Upper lobe of left lung (tissue), 6 donors: ENCODE data around the gene APBB2. TPM values are rescaled to one million over a fixed set of nuclear protein-coding genes. Genes with fewer than 3 reads are reported as not detected.

ENCODE experiments used
- ATAC-seq, 2 donors: fragments of 200-7000 bp; cut with Tn5 transposase; one replicate each; pipeline ENCODE4 v1.9.1; 2022; ENCODE audit warnings: mild to moderate bottlenecking in 2 of 2, moderate library complexity in 2 of 2; ENCODE audit not compliant: low FRiP score in 2 of 2
- DNase-seq, 2 donors: peaks; one replicate each; pipeline ENCODE4 v3.0.0-alpha.2; 2019 to 2020
- H3K27ac ChIP-seq, 4 donors: fragments of 200-600 bp; sonication (generic); one replicate each; pipeline ENCODE4 v1.5.1; 2016 to 2019
- H3K27me3 ChIP-seq, 4 donors: fragments of 200-600 bp; sonication (generic); one replicate each; pipeline ENCODE4 v1.5.1; 2017 to 2019
- H3K36me3 ChIP-seq, 4 donors: fragments of 200-600 bp; sonication (generic); one replicate each; pipeline ENCODE4 v1.5.1; 2016 to 2019
- H3K4me1 ChIP-seq, 4 donors: fragments of 200-600 bp; sonication (generic); one replicate each; pipeline ENCODE4 v1.5.1; 2018 to 2019
- H3K4me3 ChIP-seq, 4 donors: fragments of 200-600 bp; sonication (generic); one replicate each; pipeline ENCODE4 v1.5.1; 2017 to 2019; ENCODE audit warnings: mild to moderate bottlenecking in 2 of 4, moderate library complexity in 1 of 4
- H3K9me3 ChIP-seq, 4 donors: fragments of 200-600 bp; sonication (generic); one replicate each; pipeline ENCODE4 v1.5.1; 2018 to 2019
- CTCF ChIP-seq, 6 experiments: fragments of 450-650 bp in 4 of 6; fragments of 200-600 bp in 2 of 6; sonication (generic) in 2 of 6; IDR thresholded peaks; one replicate each; pipeline ENCODE4 v1.5.1; 2016 to 2019; ENCODE audit warnings: antibody characterized with exemption in 6 of 6
- EP300 ChIP-seq, 4 donors: sonication (generic); formaldehyde crosslinking; IDR thresholded peaks; one replicate each; pipeline ENCODE4 v1.5.1; 2017; ENCODE audit warnings: antibody characterized with exemption in 4 of 4, control low read depth in 2 of 4
- POLR2A ChIP-seq, 4 donors: fragments of 450-650 bp; IDR thresholded peaks; one replicate each; pipeline ENCODE4 v1.5.1; 2016 to 2017; ENCODE audit warnings: antibody characterized with exemption in 4 of 4, mild to moderate bottlenecking in 2 of 4
- POLR2AphosphoS5 ChIP-seq, 2 donors: sonication (generic); formaldehyde crosslinking; IDR thresholded peaks; one replicate each; pipeline ENCODE4 v1.5.1; 2017; ENCODE audit warnings: antibody characterized with exemption in 2 of 2
- WGBS, 2 donors: methylation state at CpG; one replicate each; pipeline ENCODE4 v1.1.5; 2017 to 2018; 5-methylcytosine and 5-hydroxymethylcytosine counted together
- total RNA-seq, 6 donors: library from RNA; depleted of rRNA in 4 of 6; stranded (reverse); fragments of >200 nt in 4 of 6; gene quantifications; one replicate each; pipeline versions ENCODE4 v1.1.0 to v1.2.1, GENCODE V29; 2016 to 2021
- donor health status: DM: no; HTN: no; CAD: no; lungs with moderate emphysema.
- donor health status: DM: no; HTN: yes; CAD: no; lungs with severe emphysema.

Gene APBB2
- total RNA-seq, 6 donors from 2014 or later, result 69.5 to 168 (median 102) TPM

- no peak overlapping the region for H3K27ac ChIP-seq
- TF ChIP-seq CTCF (IDR thresholded peaks at IDR 0.05) (no peak), EP300 (IDR thresholded peaks at IDR 0.05) (no peak)
- no peaks in the 10 kb centered on the region for H3K4me1 ChIP-seq
- H3K36me3 ChIP-seq, result no peaks in the 10 kb centered on the region
- H3K4me3 ChIP-seq, result no peak overlapping the region
- WGBS, 2 donors, result 71 to 75% methylated on average over 2 of the region's 2 CpGs
- H3K9me3 ChIP-seq, result no peaks in the 10 kb centered on the region
- no peaks in the 10 kb centered on the region for H3K27me3 ChIP-seq
- ATAC-seq, result no peak
- no peak for DNase-seq
These were observed 176.0 kb downstream of the APBB2 start for GRCh38 chr4:41038304-41038703.

- no peak for ATAC-seq
- DNase-seq, result no peak
- Histone ChIP-seq H3K36me3 (no peaks in the 10 kb centered on the region), H3K9me3 (peaks cover 17 to 33% (median 23%) of the 10 kb centered on the region in 4 donors), H3K4me3 (no peak overlapping the region), H3K27ac (peak overlapping the region in 3 of 4 donors; percentile 10 to 66 (median 48)), H3K4me1 (peaks cover 0 to 12% (median 8%) of the 10 kb centered on the region in 4 donors), H3K27me3 (no peaks in the 10 kb centered on the region)
- TF ChIP-seq POLR2AphosphoS5 (IDR thresholded peaks at IDR 0.05) (no peak), POLR2A (IDR thresholded peaks at IDR 0.05) (no peak), EP300 (IDR thresholded peaks at IDR 0.05) (no peak), CTCF (IDR thresholded peaks at IDR 0.05) (no peak)
- WGBS, 2 donors, result 31 to 39% methylated on average over 3 of the region's 3 CpGs
These were observed 185.2 kb downstream of the APBB2 start for GRCh38 chr4:41029098-41029497.

DNA sequence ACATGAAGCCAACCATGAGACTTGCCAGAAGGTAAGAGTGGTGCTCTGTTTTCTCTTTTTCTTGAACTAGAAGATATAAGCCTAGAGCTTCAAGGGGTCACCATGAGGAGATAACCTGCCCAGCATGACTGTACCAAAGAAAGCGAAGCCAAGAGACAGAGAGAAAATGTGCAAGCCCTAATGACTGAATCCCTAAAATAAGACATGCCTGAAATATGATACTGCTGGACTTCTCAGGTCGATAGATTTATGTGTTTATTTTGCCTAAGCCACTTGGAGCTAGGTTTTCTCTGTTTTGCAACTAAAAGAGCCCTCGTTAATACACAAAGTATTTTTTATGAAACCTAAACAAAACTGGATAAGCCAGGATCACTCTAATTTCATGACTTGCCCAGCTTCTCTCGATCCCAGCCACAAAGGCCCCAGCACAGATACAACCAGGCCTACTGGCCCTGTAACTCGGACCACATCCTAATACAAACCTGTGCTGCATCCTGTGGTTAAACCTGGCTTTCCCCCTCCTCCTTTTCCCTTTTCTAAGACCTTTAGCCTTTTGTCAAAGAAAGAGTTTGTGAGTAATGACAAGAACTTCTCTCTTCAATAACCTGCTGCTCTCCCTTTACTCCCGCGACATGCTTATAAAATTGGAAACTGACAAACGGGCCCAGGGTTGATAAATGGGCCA lies 185.8 kb downstream of the APBB2 start:
- H3K27ac ChIP-seq, result peak overlapping the region in 3 of 4 donors; percentile 10 to 66 (median 48)
- WGBS, 2 donors, result 68 to 69% methylated on average over 8 of the region's 8 CpGs

GRCh38 chr4:41026971-41027370 lies 187.4 kb downstream of the APBB2 start:
- 90 to 95% methylated on average over 1 of the region's 1 CpG for WGBS, 2 donors
- TF ChIP-seq CTCF (IDR thresholded peaks at IDR 0.05) (no peak), EP300 (IDR thresholded peaks at IDR 0.05) (no peak), POLR2AphosphoS5 (IDR thresholded peaks at IDR 0.05) (no peak), POLR2A (IDR thresholded peaks at IDR 0.05) (no peak)
- ATAC-seq, result no peak

More for the DNA sequence above, 185.8 kb downstream of the APBB2 start:
- no peak for TF ChIP-seq CTCF (IDR thresholded peaks at IDR 0.05)
- no peak for TF ChIP-seq POLR2A (IDR thresholded peaks at IDR 0.05)
- TF ChIP-seq POLR2AphosphoS5 (IDR thresholded peaks at IDR 0.05), result no peak
- TF ChIP-seq EP300 (IDR thresholded peaks at IDR 0.05), result no peak
- DNase-seq (no peak), ATAC-seq (no peak)
- H3K4me1 ChIP-seq, result peaks cover 0 to 12% (median 8%) of the 10 kb centered on the region in 4 donors
- H3K9me3 ChIP-seq, result peaks cover 17 to 37% (median 23%) of the 10 kb centered on the region in 4 donors
- no peaks in the 10 kb centered on the region for H3K27me3 ChIP-seq
- no peak overlapping the region for H3K4me3 ChIP-seq
- H3K36me3 ChIP-seq, result no peaks in the 10 kb centered on the region

GRCh38 chr4:41025824-41026223 lies 188.5 kb downstream of the APBB2 start:
- no peak overlapping the region for H3K4me3 ChIP-seq
- no peak overlapping the region for H3K27ac ChIP-seq
- DNase-seq, result no peak
- no peaks in the 10 kb centered on the region for H3K36me3 ChIP-seq
- no peaks in the 10 kb centered on the region for H3K27me3 ChIP-seq
- TF ChIP-seq POLR2AphosphoS5 (IDR thresholded peaks at IDR 0.05) (no peak), CTCF (IDR thresholded peaks at IDR 0.05) (no peak), POLR2A (IDR thresholded peaks at IDR 0.05) (no peak), EP300 (IDR thresholded peaks at IDR 0.05) (no peak)
- peaks cover 0 to 15% (median 13%) of the 10 kb centered on the region in 4 donors for H3K4me1 ChIP-seq
- 92 to 95% methylated on average over 2 of the region's 2 CpGs for WGBS, 2 donors
- peaks cover 17 to 37% (median 23%) of the 10 kb centered on the region in 4 donors for H3K9me3 ChIP-seq
- ATAC-seq, result no peak

More at GRCh38 chr4:41026971-41027370, 187.4 kb downstream of the APBB2 start:
- H3K4me1 ChIP-seq, result peaks cover 0 to 14% (median 13%) of the 10 kb centered on the region in 4 donors
- H3K36me3 ChIP-seq, result no peaks in the 10 kb centered on the region
- H3K27ac ChIP-seq, result no peak overlapping the region
- no peaks in the 10 kb centered on the region for H3K27me3 ChIP-seq
- H3K4me3 ChIP-seq, result no peak overlapping the region
- peaks cover 17 to 37% (median 23%) of the 10 kb centered on the region in 4 donors for H3K9me3 ChIP-seq
- DNase-seq, result no peak
